ENCODE measurements around the gene DPP6. TPM values are rescaled to one million over a fixed set of nuclear protein-coding genes. Genes with fewer than 3 reads are reported as not detected.

DPP6 gene
- total RNA-seq, 3 donors from 2014 or later (not counting 1 experiment from before 2014, with no cell fraction given): not detected

- no peak for ATAC-seq
- 77% methylated on average over 6 of the region's 6 CpGs for WGBS (ENCODE audit: insufficient coverage)
Observed at GRCh38 chr7:154578336-154578735, 526.1 kb downstream of the DPP6 start.

GRCh38 chr7:154579711-154580110, 527.5 kb downstream of the DPP6 start:
- TF ChIP-seq CTCF (IDR thresholded peaks at IDR 0.05): no peak
- Mint-ChIP-seq H3K36me3 (no peaks in the 10 kb centered on the region), H3K27me3 (ENCODE audit: low read depth in 2 of 2) (no peaks in the 10 kb centered on the region), H3K27ac (no peak overlapping the region), H3K4me3 (no peak overlapping the region), H3K9me3 (peaks cover 15 to 31% of the 10 kb centered on the region in 2 donors), H3K4me1 (no peaks in the 10 kb centered on the region)
- no peak overlapping the region for H3K27ac ChIP-seq (ENCODE audit: low read length)
- H3K4me3 ChIP-seq (ENCODE audit: low read length): no peak overlapping the region
- no peaks in the 10 kb centered on the region for H3K36me3 ChIP-seq (ENCODE audit: control insufficient read depth, insufficient read depth, low read length)
- H3K9me3 ChIP-seq (ENCODE audit: control insufficient read depth, insufficient read depth, low read length): peaks cover 6% of the 10 kb centered on the region
- WGBS (ENCODE audit: insufficient coverage): 90% methylated on average over 8 of the region's 9 CpGs
- H3K4me1 ChIP-seq (ENCODE audit: control insufficient read depth, insufficient read depth, low read length): no peaks in the 10 kb centered on the region
- DNase-seq (no peak), ATAC-seq (no peak)
- no peaks in the 10 kb centered on the region for H3K27me3 ChIP-seq (ENCODE audit: control insufficient read depth, insufficient read depth, low read length)
- intact Hi-C loops (cut with micrococcal nuclease): no loop called here

More at GRCh38 chr7:154578336-154578735, 526.1 kb downstream of the DPP6 start:
- Mint-ChIP-seq H3K4me3 (no peak overlapping the region), H3K27me3 (ENCODE audit: low read depth in 2 of 2) (no peaks in the 10 kb centered on the region), H3K36me3 (no peaks in the 10 kb centered on the region), H3K4me1 (no peaks in the 10 kb centered on the region), H3K27ac (no peak overlapping the region), H3K9me3 (peaks cover 15 to 26% of the 10 kb centered on the region in 2 donors)
- no peak for DNase-seq
- Histone ChIP-seq H3K27ac (ENCODE audit: low read length) (no peak overlapping the region), H3K27me3 (ENCODE audit: control insufficient read depth, insufficient read depth, low read length) (no peaks in the 10 kb centered on the region), H3K4me3 (ENCODE audit: low read length) (no peak overlapping the region), H3K36me3 (ENCODE audit: control insufficient read depth, insufficient read depth, low read length) (no peaks in the 10 kb centered on the region), H3K4me1 (ENCODE audit: control insufficient read depth, insufficient read depth, low read length) (no peaks in the 10 kb centered on the region), H3K9me3 (ENCODE audit: control insufficient read depth, insufficient read depth, low read length) (peaks cover 3% of the 10 kb centered on the region)
- TF ChIP-seq CTCF (IDR thresholded peaks at IDR 0.05): no peak
- intact Hi-C loops (cut with micrococcal nuclease): no loop called here

GRCh38 chr7:154581251-154581890, 529.2 kb downstream of the DPP6 start:
- Mint-ChIP-seq H3K4me1 (no peaks in the 10 kb centered on the region), H3K36me3 (no peaks in the 10 kb centered on the region), H3K27me3 (ENCODE audit: low read depth in 2 of 2) (no peaks in the 10 kb centered on the region), H3K9me3 (peaks cover 20 to 33% of the 10 kb centered on the region in 2 donors), H3K27ac (no peak overlapping the region), H3K4me3 (no peak overlapping the region)
- no peaks in the 10 kb centered on the region for H3K36me3 ChIP-seq (ENCODE audit: control insufficient read depth, insufficient read depth, low read length)
- H3K4me3 ChIP-seq (ENCODE audit: low read length): no peak overlapping the region
- ATAC-seq: no peak
- H3K9me3 ChIP-seq (ENCODE audit: control insufficient read depth, insufficient read depth, low read length): peaks cover 6% of the 10 kb centered on the region
- intact Hi-C loops (cut with micrococcal nuclease): no loop called here
- H3K27me3 ChIP-seq (ENCODE audit: control insufficient read depth, insufficient read depth, low read length): no peaks in the 10 kb centered on the region
- H3K27ac ChIP-seq (ENCODE audit: low read length): no peak overlapping the region
- H3K4me1 ChIP-seq (ENCODE audit: control insufficient read depth, insufficient read depth, low read length): no peaks in the 10 kb centered on the region
- 81% methylated on average over 10 of the region's 10 CpGs for WGBS (ENCODE audit: insufficient coverage)
- no peak for TF ChIP-seq CTCF (IDR thresholded peaks at IDR 0.05)
- no peak for DNase-seq

GRCh38 chr7:154583454-154583853, 531.3 kb downstream of the DPP6 start:
- H3K36me3 Mint-ChIP-seq: no peaks in the 10 kb centered on the region
- H3K4me3 ChIP-seq (ENCODE audit: low read length): no peak overlapping the region
- WGBS (ENCODE audit: insufficient coverage): 93% methylated on average over 15 of the region's 15 CpGs
- H3K36me3 ChIP-seq (ENCODE audit: control insufficient read depth, insufficient read depth, low read length): no peaks in the 10 kb centered on the region
- H3K9me3 Mint-ChIP-seq: peaks cover 16 to 29% of the 10 kb centered on the region in 2 donors
- peaks cover 6% of the 10 kb centered on the region for H3K9me3 ChIP-seq (ENCODE audit: control insufficient read depth, insufficient read depth, low read length)
- H3K27me3 ChIP-seq (ENCODE audit: control insufficient read depth, insufficient read depth, low read length): no peaks in the 10 kb centered on the region
- H3K27me3 Mint-ChIP-seq (ENCODE audit: low read depth in 2 of 2): no peaks in the 10 kb centered on the region
- no peak for ATAC-seq
- H3K27ac ChIP-seq (ENCODE audit: low read length): no peak overlapping the region
- no peak for DNase-seq
- no peak for TF ChIP-seq CTCF (IDR thresholded peaks at IDR 0.05)
- no peak overlapping the region for H3K4me3 Mint-ChIP-seq
- no peaks in the 10 kb centered on the region for H3K4me1 ChIP-seq (ENCODE audit: control insufficient read depth, insufficient read depth, low read length)
- H3K4me1 Mint-ChIP-seq: no peaks in the 10 kb centered on the region
- intact Hi-C loops (cut with micrococcal nuclease): no loop called here
- H3K27ac Mint-ChIP-seq: no peak overlapping the region

Measured in natural killer cell (primary cell).